ENCODE measurements around the gene RIT1. TPM values are rescaled to one million over a fixed set of nuclear protein-coding genes. Genes with fewer than 3 reads are reported as not detected.
A peak's percentile ranks its signal among the peaks of the same experiment; 100 is the strongest.

Gene RIT1
- total and polyA plus RNA-seq, 2 of the 13 experiments (the other 11 are each of a cell fraction or from before 2014, with no cell fraction given): 12.2 to 32.2 TPM

DNA sequence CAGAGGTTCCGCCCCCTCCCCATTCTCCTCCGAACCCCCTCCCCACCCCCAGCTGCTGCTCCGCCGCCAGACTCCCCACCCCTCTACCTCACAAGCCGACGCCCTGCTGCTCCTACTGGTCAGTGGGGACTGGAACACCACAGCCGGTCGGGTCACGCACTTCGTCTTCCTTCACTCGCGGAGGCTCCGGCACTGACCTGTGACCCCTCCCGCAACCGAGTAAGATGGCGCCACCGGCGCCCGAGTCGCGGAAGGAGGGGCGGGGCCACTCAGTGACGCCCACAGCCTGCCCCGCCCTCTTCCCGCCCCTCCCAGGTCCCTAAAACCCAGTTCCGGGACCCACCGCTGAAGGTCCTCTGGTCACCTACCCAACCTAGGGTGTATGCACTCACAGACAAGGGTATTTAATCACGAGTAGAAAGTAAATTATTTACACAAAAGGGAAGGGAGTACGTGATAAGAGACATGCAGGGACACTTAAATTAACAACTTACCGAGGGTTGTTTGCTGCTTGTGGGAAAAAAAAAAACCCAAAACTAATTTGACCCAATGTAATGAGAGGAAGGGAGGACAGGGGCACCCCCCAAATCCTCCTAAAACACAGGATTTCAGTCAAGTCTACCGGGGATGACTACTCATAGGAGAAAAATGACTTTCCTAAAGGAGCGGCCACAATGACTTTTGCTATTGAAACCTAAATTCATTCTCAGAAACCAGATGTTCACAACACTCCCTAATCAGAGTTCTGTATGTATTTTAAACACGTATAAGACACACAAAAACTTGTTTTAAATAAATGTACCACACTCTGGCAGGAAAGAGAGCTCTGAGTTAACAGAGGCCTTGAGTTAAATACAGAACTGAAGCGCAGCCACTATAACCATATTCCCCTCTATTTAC, at the start of gene RIT1 (continued):
- peak; percentile 22; the same call in 1 of the 2 replicates for TF ChIP-seq ZHX2 (IDR thresholded peaks at IDR 0.05; ENCODE audit: low read depth)
- no peak for TF ChIP-seq ZHX2 (CRISPR knock-in tag; IDR thresholded peaks at IDR 0.05; ENCODE audit: borderline replicate concordance)
- peak; percentile 60; the same call in 1 of the 2 replicates for TF ChIP-seq SIN3A (IDR thresholded peaks at IDR 0.05; ENCODE audit: borderline replicate concordance, low read depth, low read length)
- peak; percentile 42; the same call in 1 of the 2 replicates for TF ChIP-seq HDAC1 (CRISPR knock-in tag; IDR thresholded peaks at IDR 0.05)
- peak in 1 of 2 experiments; percentile 25; a peak in 1 of 4 replicates for TF ChIP-seq REST (IDR thresholded peaks at IDR 0.05; ENCODE audit: borderline replicate concordance in 1 of 2, low read depth in 1 of 2, low read length in 2 of 2)
- TF ChIP-seq SRSF9 (IDR thresholded peaks at IDR 0.05; ENCODE audit: borderline replicate concordance, insufficient read depth, low read depth, low read length, poor library complexity, severe bottlenecking): no peak
- no peak for TF ChIP-seq ZNF292 (CRISPR knock-in tag; IDR thresholded peaks at IDR 0.05; ENCODE audit: borderline replicate concordance, low read depth)
- TF ChIP-seq TAF1 (CRISPR knock-in tag; IDR thresholded peaks at IDR 0.05): peak; percentile 47; the same call in 1 of the 2 replicates
- peak; percentile 50; the same call in 1 of the 2 replicates for TF ChIP-seq HNF1A (IDR thresholded peaks at IDR 0.05; ENCODE audit: low read depth)
- TF ChIP-seq HNF1A (CRISPR knock-in tag; IDR thresholded peaks at IDR 0.05; ENCODE audit: borderline replicate concordance): no peak; the same call in 1 of the 2 replicates
- peak; percentile 43; the same call in 1 of the 2 replicates for TF ChIP-seq NCOA2 (CRISPR knock-in tag; IDR thresholded peaks at IDR 0.05)
- no peak for TF ChIP-seq NPAS2 (CRISPR knock-in tag; IDR thresholded peaks at IDR 0.05; ENCODE audit: borderline replicate concordance)
